Measurements from ENCODE around the gene GARS1. TPM values are rescaled to one million over a fixed set of nuclear protein-coding genes. Genes with fewer than 3 reads are reported as not detected.

GARS1 gene
- total and polyA plus RNA-seq, 9 of the 15 experiments (the other 6 are each of a cell fraction or from before 2014, with no cell fraction given) = 142 to 769 (median 272) TPM

DNA sequence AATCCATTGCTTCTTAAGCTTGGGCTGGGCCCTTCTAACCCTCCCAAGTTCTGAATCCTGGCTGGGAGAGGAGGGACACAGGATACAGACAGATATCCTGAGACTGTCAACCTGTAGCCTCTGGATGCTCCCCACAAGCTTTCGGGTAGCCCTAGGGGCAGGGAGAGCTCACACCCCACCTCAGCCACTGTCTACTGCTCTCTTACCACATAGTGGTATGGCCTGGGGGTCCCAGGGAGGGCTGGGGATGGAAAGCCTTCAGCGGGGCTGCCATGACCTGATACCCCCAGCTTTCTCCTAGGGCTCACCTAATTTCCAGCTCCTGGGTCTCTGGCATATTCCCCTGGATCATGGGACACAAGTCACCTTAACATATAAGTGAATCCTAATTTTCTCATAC is 62.5 kb downstream of the GARS1 start:
- H3K27me3 ChIP-seq (ENCODE audit: control insufficient read depth in 2 of 2, insufficient read depth in 2 of 2, low read length in 2 of 2) = peaks cover 2 to 55% of the 10 kb centered on the region in 2 experiments; a peak in 3 of 5 replicates
- ATAC-seq = no peak
- no TSS peak for BruUV-seq (replicated peaks)
- H3K9me1 ChIP-seq (ENCODE audit: control insufficient read depth, insufficient read depth, low read length) = no peaks in the 10 kb centered on the region
- peaks cover 0 to 3% of the 10 kb centered on the region in 2 experiments; a peak in 1 of 5 replicates for H3K4me1 ChIP-seq (replicated peaks in 1 of 2; ENCODE audit: control insufficient read depth in 2 of 2, insufficient read depth in 2 of 2, low read length in 2 of 2)
- H2AFZ ChIP-seq (ENCODE audit: low read depth, low read length) = no peak overlapping the region
- intact Hi-C loops (cut with micrococcal nuclease) (no loop called here), in situ Hi-C loops (cut with MboI) (no loop called here)
- ChIA-PET CTCF (ENCODE audit: low intra/inter-chr PET ratio) (no interaction called here), POLR2A (no interaction called here)
- peaks cover 4% of the 10 kb centered on the region; the same call in 1 of the 2 replicates for H4K20me1 ChIP-seq (replicated peaks; ENCODE audit: control insufficient read depth, insufficient read depth, low read length)
- no peak for TF ChIP-seq SNRNP70 (optimal IDR thresholded peaks at IDR 0.05; ENCODE audit: low read depth, low read length)
- TF ChIP-seq PRPF4 (IDR thresholded peaks at IDR 0.05; ENCODE audit: insufficient read depth, low read depth, low read length, poor library complexity, severe bottlenecking) = no peak
- TF ChIP-seq SETDB1 (IDR thresholded peaks at IDR 0.05; ENCODE audit: low read length) = no peak
- no peak for TF ChIP-seq TEAD1 (CRISPR knock-in tag; IDR thresholded peaks at IDR 0.05)
- no peak for TF ChIP-seq SP1 (CRISPR knock-in tag; IDR thresholded peaks at IDR 0.05)
- TF ChIP-seq MCM2 (IDR thresholded peaks at IDR 0.05; ENCODE audit: low read depth) = no peak
- TF ChIP-seq BCL6 (CRISPR knock-in tag; IDR thresholded peaks at IDR 0.05) = no peak
- no peak for TF ChIP-seq ZFP36 (IDR thresholded peaks at IDR 0.05; ENCODE audit: low read depth, low read length, partially characterized antibody)
- TF ChIP-seq, protein P1, sequence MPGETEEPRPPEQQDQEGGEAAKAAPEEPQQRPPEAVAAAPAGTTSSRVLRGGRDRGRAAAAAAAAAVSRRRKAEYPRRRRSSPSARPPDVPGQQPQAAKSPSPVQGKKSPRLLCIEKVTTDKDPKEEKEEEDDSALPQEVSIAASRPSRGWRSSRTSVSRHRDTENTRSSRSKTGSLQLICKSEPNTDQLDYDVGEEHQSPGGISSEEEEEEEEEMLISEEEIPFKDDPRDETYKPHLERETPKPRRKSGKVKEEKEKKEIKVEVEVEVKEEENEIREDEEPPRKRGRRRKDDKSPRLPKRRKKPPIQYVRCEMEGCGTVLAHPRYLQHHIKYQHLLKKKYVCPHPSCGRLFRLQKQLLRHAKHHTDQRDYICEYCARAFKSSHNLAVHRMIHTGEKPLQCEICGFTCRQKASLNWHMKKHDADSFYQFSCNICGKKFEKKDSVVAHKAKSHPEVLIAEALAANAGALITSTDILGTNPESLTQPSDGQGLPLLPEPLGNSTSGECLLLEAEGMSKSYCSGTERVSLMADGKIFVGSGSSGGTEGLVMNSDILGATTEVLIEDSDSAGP (CRISPR knock-in tag; IDR thresholded peaks at IDR 0.05) = no peak
- no peak for TF ChIP-seq HNRNPLL (IDR thresholded peaks at IDR 0.05; ENCODE audit: low read depth, low read length, poor library complexity, severe bottlenecking)
- TF ChIP-seq NFXL1 (CRISPR knock-in tag; IDR thresholded peaks at IDR 0.05) = no peak
- no peaks in the 10 kb centered on the region for H3K9me3 ChIP-seq (replicated peaks; ENCODE audit: control insufficient read depth, insufficient read depth, low read depth, low read length)
- WGBS (ENCODE audit: insufficient coverage, low coverage, missing lambda C conversion rate) = 0% methylated on average over 2 of the region's 2 CpGs
- H3K36me3 ChIP-seq (ENCODE audit: control insufficient read depth, insufficient read depth, low read length) = no peaks in the 10 kb centered on the region
- no peak overlapping the region for H3K9ac ChIP-seq (ENCODE audit: insufficient read depth in 1 of 2, low read depth in 2 of 2, low read length in 2 of 2)
- no peak overlapping the region for H3K4me2 ChIP-seq (ENCODE audit: insufficient read depth, low read length)
- no peak overlapping the region for H3K4me3 ChIP-seq
- FAIRE-seq = no peak
- DNase-seq (ENCODE audit: extremely low read depth in 1 of 4, low spot score in 3 of 4) = no peak
- no peaks in the 10 kb centered on the region for H3K79me2 ChIP-seq (ENCODE audit: control insufficient read depth, insufficient read depth, low read length)
- no peak overlapping the region for H3K27ac ChIP-seq (ENCODE audit: extremely low read depth, low read depth, low read length)
